K562 (cell line): ENCODE data around the gene PLEKHM1. TPM values are rescaled to one million over a fixed set of nuclear protein-coding genes. Genes with fewer than 3 reads are reported as not detected.

Source experiments
- ATAC-seq: fragments of 200-7000 bp; cut with Tn5 transposase; 3 replicates; pipeline ENCODE4 v1.9.1; 2020; ENCODE audit warnings: moderate library complexity
- BruUV-seq: library from RNA; stranded (reverse); fragments of 400-500 nt; replicated peaks from 2 replicates; lab custom pipeline; 2021; lab: Mats Ljungman, UMichigan
- CTCF ChIA-PET: fragments of 300-600 bp; formaldehyde crosslinking; extraction: SDS; loops from one replicate; lab custom pipeline; 2021; ENCODE audit warnings: low intra/inter-chr PET ratio; lab: Yijun Ruan, JAX
- POLR2A ChIA-PET: fragments of 300-600, 350-650 bp; sonication (Branson Sonifier 250); formaldehyde crosslinking; extraction: SDS; loops from one replicate; lab custom pipeline; 2021; ENCODE audit warnings: antibody characterized with exemption, inconsistent platforms; lab: Yijun Ruan, JAX
- DNase-seq, 4 experiments: peaks; one replicate each; pipeline versions ENCODE4 v3.0.0 to v3.0.0-alpha.2; 2011 to 2018; ENCODE audit warnings: low spot score in 3 of 4, mixed read lengths in 3 of 4; ENCODE audit errors: extremely low read depth in 1 of 4
- FAIRE-seq: peaks from 2 replicates; lab custom pipeline; 2011; peaks lifted over from hg19 to GRCh38; lab: Jason Lieb, UNC
- H2AFZ ChIP-seq: 2 replicates; pipeline ENCODE4 v1.6.0; 2011; ENCODE audit warnings: low read depth, low read length, control low read depth, inconsistent platforms
- H3K27ac ChIP-seq: fragments of 200-600 bp; 3 replicates; pipeline ENCODE4 v1.8.0; 2011; ENCODE audit warnings: low read depth, mild to moderate bottlenecking, control low read depth, inconsistent platforms, low read length, moderate library complexity, mixed read lengths; ENCODE audit errors: extremely low read depth
- H3K27me3 ChIP-seq, 2 experiments: fragments of 300-600 bp in 1 of 2; 2 replicates in 1 of 2; 3 replicates in 1 of 2; pipeline versions ENCODE4 v1.6.0 to v1.8.0; 2011; ENCODE audit warnings: inconsistent platforms in 2 of 2, low read length in 2 of 2, mild to moderate bottlenecking in 1 of 2, mixed read lengths in 1 of 2, moderate library complexity in 1 of 2; ENCODE audit not compliant: control insufficient read depth in 2 of 2, insufficient read depth in 2 of 2
- H3K36me3 ChIP-seq: fragments of 300-600 bp; 3 replicates; pipeline ENCODE4 v1.8.0; 2011; ENCODE audit warnings: mild to moderate bottlenecking, low read length, inconsistent platforms; ENCODE audit not compliant: control insufficient read depth, insufficient read depth
- H3K4me1 ChIP-seq, 2 experiments: fragments of 200-600 bp in 1 of 2; replicated peaks in 1 of 2; 2 replicates in 1 of 2; 3 replicates in 1 of 2; pipeline versions ENCODE4 v1.5.1 to v1.8.0; 2011; ENCODE audit warnings: inconsistent platforms in 2 of 2, low read length in 2 of 2, mild to moderate bottlenecking in 1 of 2, mixed read lengths in 1 of 2, moderate library complexity in 1 of 2; ENCODE audit not compliant: control insufficient read depth in 2 of 2, insufficient read depth in 2 of 2
- H3K4me2 ChIP-seq: 2 replicates; pipeline ENCODE4 v1.6.1; 2011; ENCODE audit warnings: low read length, control low read depth, inconsistent platforms, mixed read lengths; ENCODE audit not compliant: insufficient read depth
- H3K4me3 ChIP-seq: fragments of 200-600 bp; sonication (generic), shearing (Covaris generic); 2 replicates; pipeline ENCODE4 v1.5.1; 2016; ENCODE audit warnings: control low read depth, inconsistent platforms
- H3K79me2 ChIP-seq: fragments of 200-600 bp; 3 replicates; pipeline ENCODE4 v1.8.0; 2011; ENCODE audit warnings: low read length, inconsistent platforms; ENCODE audit not compliant: control insufficient read depth, insufficient read depth
- H3K9ac ChIP-seq, 2 experiments: 2 replicates each; pipeline versions ENCODE4 v1.6.0 to v1.6.1; 2011; ENCODE audit warnings: low read depth in 2 of 2, low read length in 2 of 2, control low read depth in 1 of 2, inconsistent platforms in 1 of 2, mild to moderate bottlenecking in 1 of 2, mixed read lengths in 1 of 2; ENCODE audit not compliant: insufficient read depth in 1 of 2
- H3K9me1 ChIP-seq: one replicate; pipeline ENCODE4 v1.6.0; 2011; ENCODE audit warnings: inconsistent platforms, mild to moderate bottlenecking, low read length, moderate library complexity; ENCODE audit not compliant: control insufficient read depth, insufficient read depth
- H3K9me3 ChIP-seq: replicated peaks from 2 replicates; pipeline ENCODE4 v1.5.1; 2011; ENCODE audit warnings: low read depth, low read length, inconsistent platforms; ENCODE audit not compliant: control insufficient read depth, insufficient read depth
- H4K20me1 ChIP-seq: replicated peaks from 2 replicates; pipeline ENCODE4 v1.6.1; 2011; ENCODE audit warnings: low read length, inconsistent platforms, mixed read lengths; ENCODE audit not compliant: control insufficient read depth, insufficient read depth
- HMG20A ChIP-seq: fragments of 450-650 bp; formaldehyde crosslinking; conservative IDR thresholded peaks from 2 replicates; pipeline ENCODE4 v1.4.0; 2020; ENCODE audit warnings: mild to moderate bottlenecking, mixed read lengths
- POLR2G ChIP-seq: fragments of 200-400 bp; formaldehyde crosslinking; IDR thresholded peaks from 2 replicates; pipeline ENCODE4 v1.6.1; 2017; ENCODE audit warnings: low read depth, mild to moderate bottlenecking, antibody characterized with exemption, low read length, moderate library complexity
- SMAD2 ChIP-seq: fragments of 150-350 bp; IDR thresholded peaks from 2 replicates; pipeline ENCODE4 v1.6.1; 2014; ENCODE audit warnings: low read depth, mild to moderate bottlenecking, low read length
- ZNF174 ChIP-seq: fragments of 250-450 bp; sonication (Bioruptor Pico); IDR thresholded peaks from 2 replicates; pipeline ENCODE4 v1.4.0; 2020; ENCODE audit warnings: mild to moderate bottlenecking
- ZNF586 ChIP-seq: fragments of 450-650 bp; formaldehyde crosslinking; conservative IDR thresholded peaks from 2 replicates; pipeline ENCODE4 v1.4.0; 2020; ENCODE audit warnings: mild to moderate bottlenecking, moderate library complexity
- WGBS: fragments of 100-300 bp; shearing (Covaris generic); methylation state at CpG from one replicate; pipeline ENCODE4 v1.1.6; 2016; ENCODE audit warnings: low coverage, mixed read lengths; ENCODE audit not compliant: insufficient coverage; ENCODE audit errors: missing lambda C conversion rate; 5-methylcytosine and 5-hydroxymethylcytosine counted together
- in situ Hi-C: fragments of 300-500 bp; cut with MboI; formaldehyde crosslinking; loops from 4 replicates; pipeline ENCODE4 v1.15.0; 2018; ENCODE audit warnings: inconsistent platforms, mixed read lengths
- intact Hi-C: fragments of 100-400 bp; cut with micrococcal nuclease; formaldehyde crosslinking; loops from 2 replicates; pipeline ENCODE4 v1.14.2; 2022
- polyA plus RNA-seq, 8 experiments: library from polyadenylated mRNA; depleted of rRNA in 4 of 8; stranded (reverse) in 5 of 8; unstranded in 3 of 8; fragments of >200 nt; fragmentation: Nextera tagmentation in 2 of 8; fragmentation: Illumina TruSeq in 1 of 8; extraction: Ambion mirVana in 2 of 8; extraction: Trizol in 1 of 8; gene quantifications; 2 replicates each; pipeline versions ENCODE4 v1.2.1 to v1.2.3, GENCODE V29; 2011 to 2014; ENCODE audit warnings: inconsistent platforms in 1 of 8, missing spikeins in 1 of 8
- total RNA-seq, 7 experiments: library from RNA; depleted of rRNA in 6 of 7; stranded (reverse); fragments of >200 nt in 6 of 7; fragmentation: Illumina TruSeq in 2 of 7; extraction: Trizol in 2 of 7; gene quantifications; 2 replicates each; pipeline versions ENCODE4 v1.2.1 to v1.2.3, GENCODE V29; 2011 to 2021; ENCODE audit warnings: low replicate concordance in 1 of 7

PLEKHM1 gene
- total and polyA plus RNA-seq, 9 of the 15 experiments (the other 6 are each of a cell fraction or from before 2014, with no cell fraction given): 0.13 to 23.3 (median 5.7) TPM

GRCh38 chr17:45438931-45439610 lies 51.5 kb downstream of the PLEKHM1 start:
- 83% methylated on average over 8 of the region's 11 CpGs for WGBS
- Histone ChIP-seq H3K27me3 (no peaks in the 10 kb centered on the region), H3K27ac (no peak overlapping the region), H4K20me1 (no peaks in the 10 kb centered on the region), H2AFZ (no peak overlapping the region), H3K9ac (no peak overlapping the region), H3K4me1 (peaks cover 0 to 12% of the 10 kb centered on the region in 2 experiments; a peak in 2 of 5 replicates), H3K79me2 (no peaks in the 10 kb centered on the region), H3K36me3 (no peaks in the 10 kb centered on the region), H3K4me2 (no peak overlapping the region), H3K4me3 (no peak overlapping the region), H3K9me3 (no peaks in the 10 kb centered on the region), H3K9me1 (no peaks in the 10 kb centered on the region)
- intact Hi-C loops (no loop called here), in situ Hi-C loops (loop anchor here (25.0 kb wide), 1 partner anchor 1073 kb away; the partner anchor contains the start of gene LRRC37A2)
- peak; percentile 49; the same call in 1 of the 2 replicates for TF ChIP-seq POLR2G
- TF ChIP-seq HMG20A (CRISPR knock-in tag): no peak
- no peak for TF ChIP-seq ZNF174
- TF ChIP-seq SMAD2: no peak
- no peak for TF ChIP-seq ZNF586 (CRISPR knock-in tag)
- no peak for ATAC-seq
- no peak for DNase-seq
- ChIA-PET CTCF (no interaction called here), POLR2A (interaction anchor here (0.7 kb wide), 1 partner anchor 413 kb away, joined by 3 read pairs; no protein-coding TSS in a partner anchor)
- no peak for FAIRE-seq
- no TSS peak for BruUV-seq
